Smooth muscle cell (in vitro differentiated cells): ENCODE measurements around the gene TCEANC. TPM values are rescaled to one million over a fixed set of nuclear protein-coding genes. Genes with fewer than 3 reads are reported as not detected.

ENCODE experiments used
- DNase-seq: peaks from one replicate; lab custom pipeline; 2025; ENCODE audit not compliant: unreplicated experiment; lab: John Stamatoyannopoulos, UW
- H2AFZ ChIP-seq: fragments of 200-600 bp; sonication (generic); 2 replicates; pipeline ENCODE4 v1.6.0; 2016; ENCODE audit warnings: antibody characterized with exemption, low read depth, mild to moderate bottlenecking
- H3F3A ChIP-seq: fragments of 200-600 bp; sonication (generic); 2 replicates; pipeline ENCODE4 v1.6.0; 2017; ENCODE audit warnings: antibody characterized with exemption, low read depth
- H3K27ac ChIP-seq: fragments of 200-600 bp; sonication (generic); 2 replicates; pipeline ENCODE4 v1.5.1; 2016; ENCODE audit warnings: low read depth, mild to moderate bottlenecking
- H3K27me3 ChIP-seq: fragments of 200-600 bp; sonication (generic); 2 replicates; pipeline ENCODE4 v1.6.1; 2016; ENCODE audit warnings: low read depth, mild to moderate bottlenecking
- H3K36me3 ChIP-seq: fragments of 200-600 bp; sonication (generic); 2 replicates; pipeline ENCODE4 v1.5.1; 2016; ENCODE audit warnings: low read depth
- H3K4me1 ChIP-seq: fragments of 200-600 bp; sonication (generic); 2 replicates; pipeline ENCODE4 v1.5.1; 2016; ENCODE audit warnings: low read depth
- H3K4me2 ChIP-seq: fragments of 200-600 bp; sonication (generic); 2 replicates; pipeline ENCODE4 v1.6.0; 2016; ENCODE audit warnings: mild to moderate bottlenecking
- H3K4me3 ChIP-seq: fragments of 200-600 bp; sonication (generic); 2 replicates; pipeline ENCODE4 v1.5.1; 2016; ENCODE audit warnings: mild to moderate bottlenecking
- H3K79me2 ChIP-seq: fragments of 200-600 bp; sonication (generic); 2 replicates; pipeline ENCODE4 v1.6.0; 2016; ENCODE audit warnings: low read depth, mild to moderate bottlenecking
- H3K9ac ChIP-seq: fragments of 200-600 bp; sonication (generic); 2 replicates; pipeline ENCODE4 v1.6.0; 2016; ENCODE audit warnings: low read depth
- H3K9me3 ChIP-seq: fragments of 200-600 bp; sonication (generic); replicated peaks from 2 replicates; pipeline ENCODE4 v1.5.1; 2016; ENCODE audit warnings: low read depth
- H4K20me1 ChIP-seq: fragments of 200-600 bp; sonication (generic); 2 replicates; pipeline ENCODE4 v1.6.0; 2016; ENCODE audit warnings: low read depth
- CTCF ChIP-seq: fragments of 200-600 bp; sonication (generic); IDR thresholded peaks from 2 replicates; pipeline ENCODE4 v1.5.1; 2017; ENCODE audit warnings: borderline replicate concordance, mild to moderate bottlenecking, antibody characterized with exemption; ENCODE audit not compliant: insufficient read depth, poor library complexity, severe bottlenecking
- WGBS: methylation state at CpG from one replicate; pipeline ENCODE4 v1.1.7; 2016; ENCODE audit warnings: low lambda C conversion rate; 5-methylcytosine and 5-hydroxymethylcytosine counted together
- polyA plus RNA-seq: library from polyadenylated mRNA; unstranded; fragments of >200 nt; fragmentation: Nextera tagmentation; extraction: Ambion mirVana; gene quantifications from 2 replicates; pipeline ENCODE4 v1.2.1, GENCODE V29; 2016
- total RNA-seq: library from RNA; depleted of rRNA; stranded (reverse); fragments of >200 nt; gene quantifications from 2 replicates; pipeline ENCODE4 v1.2.3, GENCODE V29; 2014

Gene TCEANC
- total and polyA plus RNA-seq, 2 experiments from 2014 or later = 1.2 to 2.6 TPM

GRCh38 chrX:13688384-13688957 lies 35.5 kb downstream of the TCEANC start:
- Histone ChIP-seq H3K27ac (no peak overlapping the region), H2AFZ (peak overlapping the region; percentile 81), H4K20me1 (peaks cover 25% of the 10 kb centered on the region), H3K4me3 (peak overlapping the region; percentile 67), H3K9me3 (no peaks in the 10 kb centered on the region), H3K79me2 (peaks cover 39% of the 10 kb centered on the region), H3K4me2 (peak overlapping the region; percentile 86), H3K9ac (peak overlapping the region; percentile 96), H3K4me1 (no peaks in the 10 kb centered on the region), H3F3A (no peaks in the 10 kb centered on the region), H3K27me3 (no peaks in the 10 kb centered on the region), H3K36me3 (no peaks in the 10 kb centered on the region)
- TF ChIP-seq CTCF = no peak
- 44% methylated on average over 13 of the region's 13 CpGs for WGBS
- no peak for DNase-seq

DNA sequence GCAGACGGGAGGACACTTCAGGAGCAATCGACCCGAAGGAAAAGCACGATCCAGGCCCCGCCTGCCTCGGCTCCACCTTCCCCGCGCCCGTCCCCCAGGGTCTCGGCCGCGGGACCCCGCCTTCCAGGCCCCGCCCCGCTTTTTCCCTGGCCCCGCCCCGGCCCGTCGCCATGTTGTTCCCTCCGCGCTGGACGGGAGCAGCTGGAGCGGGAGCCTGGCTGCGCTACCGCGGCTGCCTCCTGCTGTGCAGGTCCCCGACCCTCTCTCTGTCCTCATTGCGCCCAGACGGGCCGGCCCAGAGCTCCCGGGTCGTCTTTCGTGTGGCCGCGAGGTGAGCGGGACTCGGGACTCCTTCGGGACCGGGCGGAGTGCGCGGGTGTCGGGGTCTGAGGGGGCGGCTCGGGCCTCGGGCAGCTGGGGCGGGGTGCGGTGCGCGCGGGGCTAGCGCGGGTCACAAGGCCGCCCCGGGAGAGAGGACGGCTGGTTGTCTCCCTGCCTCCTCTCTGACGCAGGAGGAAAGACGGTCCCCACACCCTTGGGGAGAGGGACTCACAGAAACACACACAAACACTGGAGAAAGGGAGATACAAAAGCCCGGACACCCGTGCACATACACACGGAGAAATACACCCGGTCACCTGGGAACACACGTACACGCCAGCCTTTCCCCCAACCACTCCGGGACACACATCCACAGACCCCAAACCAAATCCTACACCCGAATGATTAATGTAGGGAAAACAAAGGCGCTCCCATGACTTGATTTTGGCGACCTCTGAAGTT lies 36.2 kb downstream of the TCEANC start, which contains the start of gene RAB9A:
RAB9A (plus strand) TSS at position 171 of the 783 bp plus-strand sequence. CDS start 19,619 bp downstream, outside the sequence.
- peak within 1 kb of the TSS; percentile 94 for H3K27ac ChIP-seq
- peak; percentile 35 for DNase-seq
- peak within 1 kb of the TSS; percentile 96 for H3K9ac ChIP-seq
- peaks cover 46% of the 10 kb centered on the region for H3K79me2 ChIP-seq
- peak within 1 kb of the TSS; percentile 81 for H2AFZ ChIP-seq
- H3K27me3 ChIP-seq = no peaks in the 10 kb centered on the region
- peaks cover 31% of the 10 kb centered on the region for H4K20me1 ChIP-seq
- H3K4me1 ChIP-seq = peaks cover 6% of the 10 kb centered on the region
- no peaks in the 10 kb centered on the region for H3K9me3 ChIP-seq
- H3K4me3 ChIP-seq = peak within 1 kb of the TSS; percentile 67
- 38% methylated on average over 46 of the region's 68 CpGs for WGBS
- H3F3A ChIP-seq = no peaks in the 10 kb centered on the region
- H3K4me2 ChIP-seq = peak within 1 kb of the TSS; percentile 86
- no peaks in the 10 kb centered on the region for H3K36me3 ChIP-seq
- TF ChIP-seq CTCF = no peak

DNA sequence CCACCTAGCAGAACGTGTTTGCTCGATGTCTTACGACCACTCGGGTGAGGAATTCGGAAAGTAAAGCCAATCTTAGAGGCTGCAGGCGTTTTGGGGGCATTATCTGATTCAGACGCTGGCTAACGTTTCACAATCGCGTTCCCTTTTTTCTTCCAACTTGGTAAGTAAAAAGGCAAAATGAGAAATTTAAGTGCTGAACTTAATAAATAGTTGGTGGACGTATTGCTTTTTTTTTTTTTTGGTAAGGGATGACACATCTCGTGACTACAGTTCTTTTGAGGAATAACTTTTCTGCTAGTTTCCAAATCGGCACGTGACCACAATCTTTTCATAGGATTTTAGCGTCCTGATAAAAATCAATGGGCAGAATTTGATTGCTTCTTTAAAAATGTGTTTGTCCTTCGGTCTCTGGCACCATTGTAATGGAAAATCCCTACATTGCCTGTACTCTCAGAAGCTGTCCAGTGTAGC lies 36.8 kb downstream of the TCEANC start:
- Histone ChIP-seq H2AFZ (peak overlapping the region; percentile 59), H3K4me1 (peaks cover 6% of the 10 kb centered on the region), H3K9me3 (no peaks in the 10 kb centered on the region), H3K36me3 (no peaks in the 10 kb centered on the region), H3F3A (no peaks in the 10 kb centered on the region), H3K79me2 (peaks cover 52% of the 10 kb centered on the region), H3K27ac (peak overlapping the region; percentile 94), H3K4me2 (peak overlapping the region; percentile 86), H3K4me3 (peak overlapping the region; percentile 67), H3K27me3 (no peaks in the 10 kb centered on the region), H3K9ac (peak overlapping the region; percentile 96), H4K20me1 (peaks cover 38% of the 10 kb centered on the region)
- no peak for TF ChIP-seq CTCF
- DNase-seq = no peak
- WGBS = 41% methylated on average over 16 of the region's 16 CpGs
